H1 (cell line): ENCODE data around the gene HIBCH. TPM values are rescaled to one million over a fixed set of nuclear protein-coding genes. Genes with fewer than 3 reads are reported as not detected.

Experiments used
- CTCF ChIA-PET: fragments of 300-600 bp; sonication (Branson Sonifier 250); formaldehyde crosslinking; loops from one replicate; lab custom pipeline; 2021; ENCODE audit not compliant: partially characterized antibody; lab: Charles Lee
- POLR2A ChIA-PET: fragments of 300-600 bp; sonication (Branson Sonifier 250); formaldehyde crosslinking; loops from one replicate; lab custom pipeline; 2021; ENCODE audit warnings: inconsistent platforms; ENCODE audit not compliant: partially characterized antibody; lab: Charles Lee
- DNase-seq, 2 experiments: peaks; one replicate each; pipeline versions ENCODE4 v3.0.0 to v3.0.0-alpha.2; 2010 to 2022; ENCODE audit warnings: low spot score in 2 of 2, low read depth in 1 of 2, mixed read lengths in 1 of 2
- FAIRE-seq: peaks from 2 replicates; lab custom pipeline; 2011; peaks lifted over from hg19 to GRCh38; lab: Jason Lieb, UNC
- H2AFZ ChIP-seq: 2 replicates; pipeline ENCODE4 v1.8.1; 2012; ENCODE audit warnings: low read length, inconsistent platforms
- H2AK5ac ChIP-seq: 2 replicates; pipeline ENCODE4 v1.6.1; 2013; ENCODE audit warnings: low read depth, low read length
- H2BK120ac ChIP-seq: replicated peaks from 2 replicates; pipeline ENCODE3; 2013; ENCODE audit warnings: low read depth, low read length, inconsistent platforms
- H2BK12ac ChIP-seq: 2 replicates; pipeline ENCODE4 v1.6.1; 2013; ENCODE audit warnings: low read depth, low read length
- H2BK15ac ChIP-seq: 2 replicates; pipeline ENCODE4 v1.6.1; 2013; ENCODE audit warnings: low read length
- H2BK20ac ChIP-seq: 2 replicates; pipeline ENCODE4 v1.6.1; 2013; ENCODE audit warnings: low read length
- H2BK5ac ChIP-seq: 2 replicates; pipeline ENCODE4 v1.6.1; 2013; ENCODE audit warnings: low read depth, low read length
- H3K14ac ChIP-seq: 2 replicates; pipeline ENCODE4 v1.6.1; 2013; ENCODE audit warnings: inconsistent platforms; ENCODE audit not compliant: insufficient read length
- H3K18ac ChIP-seq: 2 replicates; pipeline ENCODE4 v1.6.1; 2013; ENCODE audit warnings: low read length; ENCODE audit errors: extremely low read depth
- H3K23ac ChIP-seq: 2 replicates; pipeline ENCODE4 v1.6.1; 2013; ENCODE audit warnings: inconsistent platforms; ENCODE audit not compliant: insufficient read length
- H3K23me2 ChIP-seq: 2 replicates; pipeline ENCODE4 v1.6.1; 2013; ENCODE audit warnings: low read depth, low read length
- H3K27ac ChIP-seq: 2 replicates; pipeline ENCODE4 v1.6.1; 2011; ENCODE audit warnings: low read depth, low read length, inconsistent platforms
- H3K27me3 ChIP-seq, 4 experiments: replicated peaks in 1 of 4; 1 replicate in 1 of 4; 2 replicates in 3 of 4; pipeline versions ENCODE4 v1.6.1 to v1.8.1; 2011 to 2013; ENCODE audit warnings: low read length in 3 of 4, mild to moderate bottlenecking in 3 of 4, inconsistent platforms in 2 of 4, mixed read lengths in 2 of 4, moderate library complexity in 1 of 4; ENCODE audit not compliant: control insufficient read depth in 3 of 4, insufficient read depth in 3 of 4; ENCODE audit errors: extremely low read depth in 1 of 4
- H3K36me3 ChIP-seq, 4 experiments: 2 replicates each; pipeline versions ENCODE4 v1.6.1 to v1.8.1; 2011 to 2013; ENCODE audit warnings: mild to moderate bottlenecking in 4 of 4, low read length in 3 of 4, moderate library complexity in 2 of 4, control low read depth in 1 of 4, inconsistent platforms in 1 of 4; ENCODE audit not compliant: insufficient read depth in 4 of 4, control insufficient read depth in 2 of 4
- H3K4ac ChIP-seq: replicated peaks from 2 replicates; pipeline ENCODE3; 2013; ENCODE audit warnings: low read length, low read depth, mixed read lengths, inconsistent platforms; ENCODE audit not compliant: insufficient read length
- H3K4me1 ChIP-seq, 4 experiments: replicated peaks in 1 of 4; 1 replicate in 1 of 4; 2 replicates in 3 of 4; pipeline versions ENCODE4 v1.6.1 to v1.8.1; 2011 to 2013; ENCODE audit warnings: low read length in 3 of 4, inconsistent platforms in 2 of 4, mixed read lengths in 1 of 4; ENCODE audit not compliant: insufficient read depth in 4 of 4, control insufficient read depth in 3 of 4
- H3K4me2 ChIP-seq, 2 experiments: 2 replicates each; pipeline versions ENCODE4 v1.6.1 to v1.8.1; 2011 to 2013; ENCODE audit warnings: low read depth in 2 of 2, low read length in 2 of 2, control low read depth in 1 of 2, inconsistent platforms in 1 of 2, mild to moderate bottlenecking in 1 of 2; ENCODE audit not compliant: insufficient read depth in 1 of 2
- H3K4me3 ChIP-seq, 4 experiments: fragments of 200-600, 300-600 bp in 1 of 4; sonication (generic), shearing (Covaris generic), sonication (Bioruptor Twin) in 1 of 4; 2 replicates each; pipeline versions ENCODE4 v1.5.1 to v1.8.1; 2011 to 2016; ENCODE audit warnings: low read length in 4 of 4, low read depth in 3 of 4, control low read depth in 2 of 4, inconsistent platforms in 2 of 4, mild to moderate bottlenecking in 2 of 4, mixed read lengths in 1 of 4, moderate library complexity in 1 of 4; ENCODE audit not compliant: insufficient read depth in 2 of 4; ENCODE audit errors: extremely low read depth in 1 of 4
- H3K56ac ChIP-seq: replicated peaks from 2 replicates; pipeline ENCODE3; 2013; ENCODE audit warnings: low read depth, mild to moderate bottlenecking, mixed read lengths, low read length, inconsistent platforms; ENCODE audit not compliant: insufficient read length
- H3K79me1 ChIP-seq: 2 replicates; pipeline ENCODE4 v1.6.1; 2013; ENCODE audit warnings: low read depth, low read length, control low read depth
- H3K79me2 ChIP-seq, 2 experiments: 2 replicates each; pipeline versions ENCODE4 v1.6.1 to v1.8.1; 2012 to 2013; ENCODE audit warnings: low read length in 2 of 2, mild to moderate bottlenecking in 2 of 2, inconsistent platforms in 1 of 2; ENCODE audit not compliant: insufficient read depth in 2 of 2, control insufficient read depth in 1 of 2
- H3K9ac ChIP-seq, 4 experiments: replicated peaks in 1 of 4; 1 replicate in 1 of 4; 2 replicates in 3 of 4; pipeline versions ENCODE4 v1.6.1 to v1.8.1; 2011 to 2013; ENCODE audit warnings: low read depth in 3 of 4, low read length in 3 of 4, control low read depth in 2 of 4, mild to moderate bottlenecking in 2 of 4, moderate library complexity in 2 of 4, inconsistent platforms in 1 of 4; ENCODE audit errors: extremely low read depth in 1 of 4
- H3K9me3 ChIP-seq, 2 experiments: 2 replicates each; pipeline versions ENCODE4 v1.6.1 to v1.8.1; 2012 to 2013; ENCODE audit warnings: mild to moderate bottlenecking in 2 of 2, moderate library complexity in 2 of 2, control low read depth in 1 of 2, inconsistent platforms in 1 of 2, low read depth in 1 of 2, low read length in 1 of 2, mixed read lengths in 1 of 2; ENCODE audit not compliant: insufficient read depth in 2 of 2
- H4K20me1 ChIP-seq, 2 experiments: replicated peaks in 1 of 2; 2 replicates each; pipeline versions ENCODE3 to v1.8.1; 2011 to 2013; ENCODE audit warnings: inconsistent platforms in 2 of 2, low read length in 2 of 2, mild to moderate bottlenecking in 1 of 2; ENCODE audit not compliant: insufficient read depth in 2 of 2, control insufficient read depth in 1 of 2
- H4K5ac ChIP-seq: 2 replicates; pipeline ENCODE4 v1.6.1; 2013; ENCODE audit warnings: low read length, low read depth, mixed read lengths, inconsistent platforms; ENCODE audit not compliant: insufficient read length
- H4K8ac ChIP-seq: 2 replicates; pipeline ENCODE4 v1.8.0; 2013; ENCODE audit warnings: mild to moderate bottlenecking, moderate library complexity, low read length, inconsistent platforms; ENCODE audit not compliant: insufficient read depth; ENCODE audit errors: extremely low read depth
- H4K91ac ChIP-seq: replicated peaks from 2 replicates; pipeline ENCODE3; 2013; ENCODE audit warnings: low read length, mixed read lengths, inconsistent platforms; ENCODE audit not compliant: insufficient read length
- CTCF ChIP-seq, 3 experiments: IDR thresholded peaks; 1 replicate in 2 of 3; 2 replicates in 1 of 3; pipeline versions ENCODE4 v1.5.1 to v1.6.1; 2011; ENCODE audit warnings: low read length in 3 of 3, mild to moderate bottlenecking in 3 of 3, inconsistent platforms in 2 of 3, low read depth in 1 of 3, moderate library complexity in 1 of 3; ENCODE audit not compliant: insufficient read depth in 1 of 3; ENCODE audit errors: control extremely low read depth in 1 of 3
- GTF2F1 ChIP-seq: IDR thresholded peaks from 2 replicates; pipeline ENCODE4 v1.6.1; 2012; ENCODE audit warnings: low read depth, low read length, improper control_type of control experiment, borderline replicate concordance
- HDAC2 ChIP-seq, 2 experiments: fragments of 300-600 bp in 1 of 2; sonication (generic) in 1 of 2; IDR thresholded peaks; 2 replicates each; pipeline ENCODE4 v1.6.1; 2011 to 2012; ENCODE audit warnings: low read depth in 2 of 2, low read length in 2 of 2, mild to moderate bottlenecking in 2 of 2, moderate library complexity in 2 of 2, borderline replicate concordance in 1 of 2, inconsistent platforms in 1 of 2
- HDAC6 ChIP-seq: IDR thresholded peaks from one replicate; pipeline ENCODE4 v1.7.1; 2012; ENCODE audit warnings: low read depth, mild to moderate bottlenecking, inconsistent platforms, low read length, moderate library complexity
- MAX ChIP-seq: IDR thresholded peaks from 2 replicates; pipeline ENCODE4 v1.6.1; 2012; ENCODE audit warnings: inconsistent platforms
- NRF1 ChIP-seq: IDR thresholded peaks from 2 replicates; pipeline ENCODE4 v1.6.1; 2011; ENCODE audit warnings: mild to moderate bottlenecking, low read depth, low read length, improper control_type of control experiment
- SIN3A ChIP-seq, 2 experiments: IDR thresholded peaks in 1 of 2; conservative IDR thresholded peaks in 1 of 2; 2 replicates each; pipeline ENCODE4 v1.6.1; 2011 to 2012; ENCODE audit warnings: low read length in 2 of 2, improper control_type of control experiment in 1 of 2, low read depth in 1 of 2, mild to moderate bottlenecking in 1 of 2
- TEAD4 ChIP-seq: IDR thresholded peaks from 2 replicates; pipeline ENCODE4 v1.6.1; 2012; ENCODE audit warnings: low read depth, low read length, inconsistent platforms, mixed read lengths
- WGBS, 2 experiments: shearing (Covaris generic) in 1 of 2; methylation state at CpG; one replicate each; pipeline versions ENCODE4 v1.1.6 to v1.1.7; 2013 to 2015; ENCODE audit warnings: low lambda C conversion rate in 2 of 2, mixed read lengths in 2 of 2, inconsistent platforms in 1 of 2, low coverage in 1 of 2, missing lambda C conversion rate in 1 of 2; ENCODE audit not compliant: insufficient replicate concordance in 2 of 2, insufficient coverage in 1 of 2, insufficient read length in 1 of 2; ENCODE audit errors: extremely low coverage in 1 of 2, missing lambda C conversion rate in 1 of 2; 5-methylcytosine and 5-hydroxymethylcytosine counted together
- polyA plus RNA-seq, 7 experiments: library from polyadenylated mRNA; depleted of rRNA in 3 of 7; stranded (reverse) in 5 of 7; unstranded in 2 of 7; fragments of >200 nt in 5 of 7; fragments of 200-250 nt in 2 of 7; gene quantifications; 1 replicate in 5 of 7; 2 replicates in 1 of 7; 4 replicates in 1 of 7; pipeline versions ENCODE4 v1.2.1 to v1.2.3, GENCODE V29; 2011 to 2013; ENCODE audit warnings: missing spikeins in 2 of 7, mixed read lengths in 2 of 7
- total RNA-seq: library from RNA; stranded (reverse); fragmentation: NEBNext Ultra II Directional; extraction: Animal tissue kit (Norgen Biotek cat#: 25700); gene quantifications from 2 replicates; pipeline ENCODE4 v1.2.1, GENCODE V29; 2021
- TF ChIP-seq, protein P1 (sequence below): IDR thresholded peaks from 2 replicates; pipeline ENCODE4 v1.6.1; 2011; ENCODE audit warnings: low read depth, mild to moderate bottlenecking, low read length; ENCODE audit not compliant: insufficient read depth

Gene HIBCH
- total and polyA plus RNA-seq, 2 of the 8 experiments (the other 6 are each of a cell fraction or from before 2014, with no cell fraction given): 7.5 to 31.8 TPM

- H3K56ac ChIP-seq: no peak overlapping the region
- no peaks in the 10 kb centered on the region for H3K27me3 ChIP-seq
- no peak overlapping the region for H4K8ac ChIP-seq
- H3K14ac ChIP-seq: no peak overlapping the region
- H3K4me2 ChIP-seq: no peak overlapping the region
- H3K23me2 ChIP-seq: no peaks in the 10 kb centered on the region
- ChIA-PET POLR2A (no interaction called here), CTCF (interaction anchor here (1.6 kb wide), 1 partner anchor 8 kb away, joined by 4 read pairs; no protein-coding TSS in a partner anchor)
- no peak overlapping the region for H3K18ac ChIP-seq
- H3K4me1 ChIP-seq: no peaks in the 10 kb centered on the region; a peak in 1 of 7 replicates
- H3K27ac ChIP-seq: no peak overlapping the region
- no peak overlapping the region for H2BK20ac ChIP-seq
- FAIRE-seq (no peak), DNase-seq (no peak)
- H4K91ac ChIP-seq: no peak overlapping the region
- H2AFZ ChIP-seq: no peak overlapping the region
- 95% methylated on average over 1 of the region's 1 CpG; no CpG with 5 or more reads in 1 of the 2 experiments for WGBS, 2 experiments
- H3K36me3 ChIP-seq: peaks cover 0 to 11% (median 5%) of the 10 kb centered on the region in 4 experiments; a peak in 6 of 8 replicates
- no peak overlapping the region for H3K4me3 ChIP-seq
- H3K9ac ChIP-seq: no peak overlapping the region
- H2BK12ac ChIP-seq: no peak overlapping the region
- H3K79me2 ChIP-seq: peaks cover 0 to 7% of the 10 kb centered on the region in 2 experiments; a peak in 1 of 4 replicates
- peaks cover 0 to 2% of the 10 kb centered on the region in 2 experiments for H4K20me1 ChIP-seq
- H2BK15ac ChIP-seq: no peak overlapping the region
- H2BK5ac ChIP-seq: no peak overlapping the region
- H3K9me3 ChIP-seq: no peaks in the 10 kb centered on the region
- H3K4ac ChIP-seq: no peak overlapping the region
- H3K79me1 ChIP-seq: no peaks in the 10 kb centered on the region; the same call in 1 of the 2 replicates
- H2BK120ac ChIP-seq: no peak overlapping the region
- H3K23ac ChIP-seq: no peak overlapping the region
- no peak overlapping the region for H2AK5ac ChIP-seq
- H4K5ac ChIP-seq: no peak overlapping the region
- TF ChIP-seq HDAC6 (no peak), NRF1 (no peak), MAX (no peak), SIN3A (conservative IDR thresholded peaks at IDR 0.05 in 1 of 2, IDR thresholded peaks at IDR 0.05 in 1 of 2; ENCODE audit: low read depth in 1 of 2, low read length in 2 of 2) (no peak), HDAC2 (IDR thresholded peaks at IDR 0.05; ENCODE audit: borderline replicate concordance in 1 of 2, low read depth in 2 of 2, low read length in 2 of 2) (no peak), TEAD4 (no peak), GTF2F1 (no peak), CTCF (IDR thresholded peaks at IDR 0.05; ENCODE audit: control extremely low read depth in 1 of 3, insufficient read depth in 1 of 3, low read depth in 1 of 3, low read length in 3 of 3) (no peak)
- TF ChIP-seq, protein P1, sequence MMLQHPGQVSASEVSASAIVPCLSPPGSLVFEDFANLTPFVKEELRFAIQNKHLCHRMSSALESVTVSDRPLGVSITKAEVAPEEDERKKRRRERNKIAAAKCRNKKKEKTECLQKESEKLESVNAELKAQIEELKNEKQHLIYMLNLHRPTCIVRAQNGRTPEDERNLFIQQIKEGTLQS: no peak
Observed at GRCh38 chr2:190308031-190308430, 11.6 kb downstream of the HIBCH start.
